Mesendoderm (in vitro differentiated cells): ENCODE measurements around the gene TNFRSF11A.

ENCODE experiments used
- DNase-seq: peaks from one replicate; pipeline ENCODE4 v3.0.0; 2013
- H2AK5ac ChIP-seq: 2 replicates; pipeline ENCODE4 v1.6.1; 2013; ENCODE audit warnings: low read length, inconsistent platforms
- H2BK120ac ChIP-seq: 2 replicates; pipeline ENCODE4 v1.6.1; 2013; ENCODE audit warnings: low read depth, mild to moderate bottlenecking, low read length, moderate library complexity, mixed read lengths
- H2BK15ac ChIP-seq: replicated peaks from 2 replicates; pipeline ENCODE4 v1.6.1; 2013; ENCODE audit warnings: low read depth, mild to moderate bottlenecking, moderate library complexity
- H2BK5ac ChIP-seq: 2 replicates; pipeline ENCODE4 v1.6.1; 2013; ENCODE audit warnings: low read length, inconsistent platforms
- H3K18ac ChIP-seq: 2 replicates; pipeline ENCODE4 v1.6.1; 2013; ENCODE audit warnings: mild to moderate bottlenecking, low read length, mixed read lengths
- H3K23ac ChIP-seq: one replicate; pipeline ENCODE4 v1.6.1; 2013; ENCODE audit warnings: low read length
- H3K27ac ChIP-seq: 2 replicates; pipeline ENCODE4 v1.5.1; 2013; ENCODE audit warnings: low read depth, mild to moderate bottlenecking, inconsistent platforms, low read length, moderate library complexity
- H3K27me3 ChIP-seq: 2 replicates; pipeline ENCODE4 v1.6.1; 2013; ENCODE audit warnings: low read length, control low read depth, mild to moderate bottlenecking, inconsistent platforms; ENCODE audit not compliant: insufficient read depth, poor library complexity
- H3K36me3 ChIP-seq: 2 replicates; pipeline ENCODE4 v1.6.1; 2013; ENCODE audit warnings: low read length, inconsistent platforms; ENCODE audit not compliant: control insufficient read depth, insufficient read depth
- H3K4ac ChIP-seq: one replicate; pipeline ENCODE4 v1.6.1; 2013; ENCODE audit warnings: low read depth, mild to moderate bottlenecking, low read length, moderate library complexity
- H3K4me1 ChIP-seq: 2 replicates; pipeline ENCODE4 v1.6.1; 2013; ENCODE audit warnings: low read depth, low read length, inconsistent platforms; ENCODE audit not compliant: control insufficient read depth
- H3K4me2 ChIP-seq: 2 replicates; pipeline ENCODE4 v1.6.1; 2013; ENCODE audit warnings: low read length
- H3K4me3 ChIP-seq: 2 replicates; pipeline ENCODE4 v1.5.1; 2013; ENCODE audit warnings: mild to moderate bottlenecking, low read length
- H3K56ac ChIP-seq: one replicate; pipeline ENCODE4 v1.6.1; 2013; ENCODE audit warnings: low read length
- H3K79me1 ChIP-seq: 2 replicates; pipeline ENCODE4 v1.6.1; 2013; ENCODE audit warnings: low read length, inconsistent platforms
- H3K79me2 ChIP-seq: 2 replicates; pipeline ENCODE4 v1.6.1; 2013; ENCODE audit warnings: mild to moderate bottlenecking, low read length; ENCODE audit not compliant: control insufficient read depth, insufficient read depth
- H3K9ac ChIP-seq: 2 replicates; pipeline ENCODE4 v1.6.1; 2013; ENCODE audit warnings: low read length, inconsistent platforms
- H4K5ac ChIP-seq: one replicate; pipeline ENCODE4 v1.6.1; 2013; ENCODE audit warnings: low read length
- H4K8ac ChIP-seq: one replicate; pipeline ENCODE4 v1.6.1; 2013; ENCODE audit warnings: low read depth, mild to moderate bottlenecking, control low read depth, low read length, moderate library complexity
- WGBS: extraction: QIAGEN DNeasy Blood & Tissue Kit; methylation state at CpG from one replicate; pipeline ENCODE4 v1.1.7; 2013; ENCODE audit warnings: low lambda C conversion rate, missing lambda C conversion rate; ENCODE audit not compliant: insufficient coverage; ENCODE audit errors: extremely low coverage; 5-methylcytosine and 5-hydroxymethylcytosine counted together

Gene TNFRSF11A

GRCh38 chr18:62281684-62282083, 43.4 kb upstream of the TNFRSF11A start:
- H2BK15ac ChIP-seq: no peak overlapping the region
- no peak for DNase-seq
- H2AK5ac ChIP-seq: no peak overlapping the region
- H2BK5ac ChIP-seq: no peak overlapping the region
- no peak overlapping the region for H3K23ac ChIP-seq
- H4K8ac ChIP-seq: no peak overlapping the region
- H3K36me3 ChIP-seq: no peaks in the 10 kb centered on the region
- no peak overlapping the region for H3K56ac ChIP-seq
- H3K4me3 ChIP-seq: no peak overlapping the region
- no peak overlapping the region for H3K18ac ChIP-seq
- H2BK120ac ChIP-seq: no peak overlapping the region
- no peak overlapping the region for H3K4ac ChIP-seq
- H3K79me2 ChIP-seq: no peaks in the 10 kb centered on the region
- no peak overlapping the region for H4K5ac ChIP-seq
- no peak overlapping the region for H3K27ac ChIP-seq
- no peak overlapping the region for H3K9ac ChIP-seq
- H3K27me3 ChIP-seq: no peaks in the 10 kb centered on the region
- no peaks in the 10 kb centered on the region for H3K4me1 ChIP-seq
- no peak overlapping the region for H3K4me2 ChIP-seq
- no CpG with 5 or more reads among the region's 1 CpG for WGBS
- H3K79me1 ChIP-seq: no peaks in the 10 kb centered on the region

DNA sequence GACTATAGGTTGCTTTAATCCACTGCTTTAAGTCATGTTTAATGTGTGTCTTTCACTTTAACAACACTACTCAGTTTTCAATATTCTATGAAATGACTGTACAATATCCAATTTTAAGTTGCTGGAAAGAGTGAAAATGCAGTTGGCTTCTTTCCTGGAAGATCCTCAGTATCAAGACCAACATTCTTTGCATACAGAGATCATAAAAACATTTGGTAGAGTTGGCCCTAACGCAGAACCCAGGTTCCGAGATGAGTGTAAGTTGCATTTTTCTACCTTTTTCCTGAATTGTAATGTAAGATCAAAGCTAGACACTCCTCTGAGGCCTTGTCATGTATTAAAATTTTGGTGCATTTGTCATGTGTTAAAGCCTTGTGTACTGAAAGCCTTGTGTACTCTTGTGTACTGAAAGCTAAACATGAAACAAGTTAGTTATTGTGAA, 42.9 kb upstream of the TNFRSF11A start:
- Histone ChIP-seq H3K18ac (no peak overlapping the region), H2BK5ac (no peak overlapping the region), H3K23ac (no peak overlapping the region), H2BK120ac (no peak overlapping the region), H4K8ac (no peak overlapping the region), H3K27ac (no peak overlapping the region), H3K4me3 (no peak overlapping the region), H3K79me1 (no peaks in the 10 kb centered on the region), H3K4me2 (no peak overlapping the region), H3K36me3 (no peaks in the 10 kb centered on the region), H2BK15ac (no peak overlapping the region), H3K9ac (no peak overlapping the region), H3K56ac (no peak overlapping the region), H3K4ac (no peak overlapping the region), H3K79me2 (no peaks in the 10 kb centered on the region), H4K5ac (no peak overlapping the region), H3K4me1 (no peaks in the 10 kb centered on the region), H2AK5ac (no peak overlapping the region), H3K27me3 (no peaks in the 10 kb centered on the region)
- no CpG with 5 or more reads among the region's 2 CpGs for WGBS
- DNase-seq: no peak

DNA sequence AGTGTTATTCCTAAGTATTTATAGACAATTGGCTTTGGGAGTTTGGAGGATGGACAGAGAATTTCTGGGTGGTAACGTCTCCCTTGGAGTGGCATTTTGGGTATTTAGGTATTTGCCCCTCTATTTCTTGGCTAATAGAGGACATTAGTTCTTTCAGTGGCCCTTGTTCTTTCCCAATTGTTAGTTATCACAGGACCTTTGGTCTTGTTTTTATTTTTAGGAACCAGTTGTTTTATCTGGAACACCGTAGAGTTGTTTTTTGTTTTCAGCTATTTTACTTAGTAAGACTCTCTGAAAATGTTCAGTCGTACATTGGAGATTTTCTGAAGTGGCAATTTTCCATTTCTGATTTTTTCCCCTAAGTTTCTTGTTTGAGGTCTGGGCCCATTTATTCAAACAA, 40.5 kb upstream of the TNFRSF11A start:
- Histone ChIP-seq H3K79me1 (no peaks in the 10 kb centered on the region), H2AK5ac (no peak overlapping the region), H2BK15ac (no peak overlapping the region), H3K4me2 (no peak overlapping the region), H3K36me3 (no peaks in the 10 kb centered on the region), H4K8ac (no peak overlapping the region), H3K4me3 (no peak overlapping the region), H2BK5ac (no peak overlapping the region), H3K56ac (no peak overlapping the region), H3K79me2 (no peaks in the 10 kb centered on the region), H3K27me3 (no peaks in the 10 kb centered on the region), H3K4me1 (no peaks in the 10 kb centered on the region), H3K27ac (no peak overlapping the region), H4K5ac (no peak overlapping the region), H3K18ac (no peak overlapping the region), H3K4ac (no peak overlapping the region), H3K9ac (no peak overlapping the region), H3K23ac (no peak overlapping the region), H2BK120ac (no peak overlapping the region)
- no peak for DNase-seq
- WGBS: no CpG with 5 or more reads among the region's 3 CpGs

GRCh38 chr18:62285281-62285680, 39.8 kb upstream of the TNFRSF11A start:
- Histone ChIP-seq H4K8ac (no peak overlapping the region), H3K4me1 (no peaks in the 10 kb centered on the region), H3K23ac (no peak overlapping the region), H3K79me2 (no peaks in the 10 kb centered on the region), H3K36me3 (no peaks in the 10 kb centered on the region), H3K27me3 (no peaks in the 10 kb centered on the region), H3K4me2 (no peak overlapping the region), H3K56ac (no peak overlapping the region), H2BK120ac (no peak overlapping the region), H2AK5ac (no peak overlapping the region), H4K5ac (no peak overlapping the region), H3K18ac (no peak overlapping the region), H2BK5ac (no peak overlapping the region), H3K9ac (no peak overlapping the region), H3K27ac (no peak overlapping the region), H3K79me1 (no peaks in the 10 kb centered on the region), H2BK15ac (no peak overlapping the region), H3K4ac (no peak overlapping the region), H3K4me3 (no peak overlapping the region)
- DNase-seq: no peak
- WGBS: no CpG with 5 or more reads among the region's 6 CpGs

GRCh38 chr18:62287781-62288664, 37.1 kb upstream of the TNFRSF11A start:
- H2BK120ac ChIP-seq: no peak overlapping the region
- no peak overlapping the region for H2BK15ac ChIP-seq
- H3K79me1 ChIP-seq: no peaks in the 10 kb centered on the region
- no peak overlapping the region for H3K56ac ChIP-seq
- no CpG with 5 or more reads among the region's 2 CpGs for WGBS
- no peak overlapping the region for H3K23ac ChIP-seq
- no peaks in the 10 kb centered on the region for H3K27me3 ChIP-seq
- H3K4me2 ChIP-seq: no peak overlapping the region
- H3K36me3 ChIP-seq: no peaks in the 10 kb centered on the region
- H3K27ac ChIP-seq: no peak overlapping the region
- no peak overlapping the region for H2AK5ac ChIP-seq
- H3K18ac ChIP-seq: no peak overlapping the region
- no peak overlapping the region for H3K9ac ChIP-seq
- no peak overlapping the region for H2BK5ac ChIP-seq
- no peak overlapping the region for H3K4ac ChIP-seq
- H4K5ac ChIP-seq: no peak overlapping the region
- no peaks in the 10 kb centered on the region for H3K4me1 ChIP-seq
- no peaks in the 10 kb centered on the region for H3K79me2 ChIP-seq
- no peak overlapping the region for H3K4me3 ChIP-seq
- no peak for DNase-seq
- H4K8ac ChIP-seq: no peak overlapping the region

- no peak overlapping the region for H2AK5ac ChIP-seq
- H3K9ac ChIP-seq: no peak overlapping the region
- no peak overlapping the region for H3K56ac ChIP-seq
- H2BK15ac ChIP-seq: no peak overlapping the region
- H3K4me1 ChIP-seq: no peaks in the 10 kb centered on the region
- no peak overlapping the region for H4K8ac ChIP-seq
- no peak overlapping the region for H4K5ac ChIP-seq
- DNase-seq: no peak
- H3K23ac ChIP-seq: no peak overlapping the region
- H3K27me3 ChIP-seq: no peaks in the 10 kb centered on the region
- H3K79me1 ChIP-seq: no peaks in the 10 kb centered on the region
- H2BK120ac ChIP-seq: no peak overlapping the region
- no peaks in the 10 kb centered on the region for H3K79me2 ChIP-seq
- H3K27ac ChIP-seq: no peak overlapping the region
- no peak overlapping the region for H3K4ac ChIP-seq
- H2BK5ac ChIP-seq: no peak overlapping the region
- no CpG with 5 or more reads among the region's 2 CpGs for WGBS
- no peak overlapping the region for H3K18ac ChIP-seq
- H3K4me3 ChIP-seq: no peak overlapping the region
- no peaks in the 10 kb centered on the region for H3K36me3 ChIP-seq
- no peak overlapping the region for H3K4me2 ChIP-seq
Measured at GRCh38 chr18:62288665-62289008, 36.5 kb upstream of the TNFRSF11A start.
